ENCODE measurements around the gene TXNL1.

DNA sequence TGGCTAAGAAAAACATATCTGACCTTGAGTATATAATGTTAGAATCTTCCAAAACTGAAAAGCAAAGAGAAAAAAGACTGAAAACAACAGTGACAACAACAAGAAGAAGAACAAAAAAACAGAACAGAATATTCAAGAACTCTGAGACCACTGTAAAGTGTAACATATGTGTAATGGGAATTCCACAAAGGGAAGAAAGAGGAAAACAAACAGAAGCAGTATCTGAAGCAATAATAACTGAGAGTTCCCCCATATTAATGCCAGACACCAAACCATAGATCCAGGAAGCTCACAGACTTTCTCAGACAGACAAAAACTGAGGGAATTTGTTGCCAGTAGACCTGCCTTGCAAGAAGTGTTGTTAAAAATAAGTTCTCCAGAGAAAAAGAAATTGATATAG, 58.9 kb downstream of the TXNL1 start:
- no peak for TF ChIP-seq POLR2A (IDR thresholded peaks at IDR 0.05)
- TF ChIP-seq, protein P1, sequence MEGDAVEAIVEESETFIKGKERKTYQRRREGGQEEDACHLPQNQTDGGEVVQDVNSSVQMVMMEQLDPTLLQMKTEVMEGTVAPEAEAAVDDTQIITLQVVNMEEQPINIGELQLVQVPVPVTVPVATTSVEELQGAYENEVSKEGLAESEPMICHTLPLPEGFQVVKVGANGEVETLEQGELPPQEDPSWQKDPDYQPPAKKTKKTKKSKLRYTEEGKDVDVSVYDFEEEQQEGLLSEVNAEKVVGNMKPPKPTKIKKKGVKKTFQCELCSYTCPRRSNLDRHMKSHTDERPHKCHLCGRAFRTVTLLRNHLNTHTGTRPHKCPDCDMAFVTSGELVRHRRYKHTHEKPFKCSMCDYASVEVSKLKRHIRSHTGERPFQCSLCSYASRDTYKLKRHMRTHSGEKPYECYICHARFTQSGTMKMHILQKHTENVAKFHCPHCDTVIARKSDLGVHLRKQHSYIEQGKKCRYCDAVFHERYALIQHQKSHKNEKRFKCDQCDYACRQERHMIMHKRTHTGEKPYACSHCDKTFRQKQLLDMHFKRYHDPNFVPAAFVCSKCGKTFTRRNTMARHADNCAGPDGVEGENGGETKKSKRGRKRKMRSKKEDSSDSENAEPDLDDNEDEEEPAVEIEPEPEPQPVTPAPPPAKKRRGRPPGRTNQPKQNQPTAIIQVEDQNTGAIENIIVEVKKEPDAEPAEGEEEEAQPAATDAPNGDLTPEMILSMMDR (IDR thresholded peaks at IDR 0.05): no peak
